Measurements from ENCODE around the gene FOXN3.
A peak's percentile ranks its signal among the peaks of the same experiment; 100 is the strongest.

The FOXN3 gene

DNA sequence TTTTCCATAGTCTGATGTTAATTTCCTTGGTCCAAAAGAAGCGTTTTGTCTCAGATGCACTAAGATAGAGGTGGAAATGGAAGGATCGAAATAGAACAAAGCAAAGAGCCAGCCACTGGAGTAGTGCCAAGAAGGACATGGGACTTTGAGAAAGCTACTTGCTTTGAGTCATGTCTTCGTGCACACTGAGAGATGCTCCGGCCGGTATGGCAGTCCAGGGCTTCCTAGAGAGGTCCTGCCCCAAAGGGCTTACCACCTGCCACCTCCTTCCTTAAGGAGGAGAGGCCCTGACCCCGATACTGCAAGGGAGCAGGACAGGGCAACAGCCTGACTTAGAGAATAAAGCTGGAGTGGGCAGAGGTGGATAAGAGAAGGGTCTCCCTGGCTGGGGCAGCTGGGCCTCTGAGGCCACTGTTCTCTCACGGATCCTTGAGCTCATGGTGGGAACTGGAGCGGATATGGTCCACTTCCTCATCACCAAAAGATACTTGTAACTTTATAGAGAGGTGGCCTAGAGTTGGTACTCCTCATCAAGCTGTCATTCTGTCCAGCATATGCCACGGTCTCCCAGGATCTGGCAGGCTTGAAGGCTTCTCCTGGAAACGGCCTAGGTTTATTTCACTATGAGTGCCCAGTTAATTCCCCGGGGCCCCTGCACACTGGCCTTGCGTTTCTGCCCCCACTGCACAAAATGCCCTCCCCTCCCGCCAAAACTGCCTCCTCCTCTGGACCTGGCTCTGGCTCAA is 57.4 kb downstream of the FOXN3 start:
- DNase-seq: no peak

GRCh38 chr14:89357655-89358297 is 59.3 kb downstream of the FOXN3 start:
- DNase-seq: no peak

GRCh38 chr14:89356927-89357326 is 60.1 kb downstream of the FOXN3 start:
- no peak for DNase-seq

GRCh38 chr14:89356496-89356895 is 60.5 kb downstream of the FOXN3 start:
- no peak for DNase-seq

- no peak for DNase-seq
These were observed 63.3 kb downstream of the FOXN3 start for GRCh38 chr14:89353766-89354113.

- no peak for DNase-seq
These were observed 63.9 kb downstream of the FOXN3 start for GRCh38 chr14:89352976-89353765.

GRCh38 chr14:89351516-89352404 is 65.3 kb downstream of the FOXN3 start:
- no peak for DNase-seq

GRCh38 chr14:89351221-89351515 is 65.9 kb downstream of the FOXN3 start:
- no peak for DNase-seq

GRCh38 chr14:89350152-89350551 is 66.9 kb downstream of the FOXN3 start:
- DNase-seq: no peak

DNA sequence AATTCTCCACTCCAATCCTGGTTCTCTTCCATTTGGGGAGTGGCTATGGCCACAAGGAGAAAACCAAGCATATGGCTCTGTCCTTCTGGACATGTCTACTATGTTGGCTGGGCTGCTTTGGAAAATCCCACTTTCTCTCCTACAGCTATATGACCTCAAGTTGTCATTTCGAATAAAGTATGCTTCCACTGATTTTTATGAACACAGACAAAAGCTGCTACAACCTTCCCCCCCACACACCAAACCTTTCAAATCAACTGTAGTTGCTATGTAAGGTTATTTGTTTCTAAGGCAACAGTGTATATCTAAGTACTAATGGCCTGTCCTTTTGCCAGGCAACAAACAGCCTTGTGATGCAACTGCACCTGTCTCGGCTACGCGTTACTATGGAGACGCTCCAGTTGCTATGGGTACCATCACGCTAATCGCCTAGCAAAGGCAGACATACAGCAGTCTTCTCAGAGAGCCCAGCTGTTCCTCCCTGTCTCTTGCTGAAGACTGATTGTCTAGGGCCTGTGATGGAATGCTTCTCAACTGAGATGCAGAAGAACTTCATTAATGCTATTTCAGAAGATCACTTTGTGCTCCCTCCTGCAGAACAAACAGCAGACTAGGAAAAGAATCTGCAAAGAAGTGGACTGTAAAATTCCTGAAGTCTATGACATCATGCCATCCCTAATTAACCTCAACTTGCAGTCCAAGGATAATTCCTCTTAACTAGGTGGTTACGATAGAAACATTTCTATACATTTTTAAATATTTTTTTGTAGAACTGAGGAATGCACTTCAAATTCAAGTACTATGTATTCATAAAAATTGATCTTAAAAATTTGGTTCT is 67.6 kb downstream of the FOXN3 start:
- DNase-seq: peak in 1 of 2 donors; percentile 68

DNA sequence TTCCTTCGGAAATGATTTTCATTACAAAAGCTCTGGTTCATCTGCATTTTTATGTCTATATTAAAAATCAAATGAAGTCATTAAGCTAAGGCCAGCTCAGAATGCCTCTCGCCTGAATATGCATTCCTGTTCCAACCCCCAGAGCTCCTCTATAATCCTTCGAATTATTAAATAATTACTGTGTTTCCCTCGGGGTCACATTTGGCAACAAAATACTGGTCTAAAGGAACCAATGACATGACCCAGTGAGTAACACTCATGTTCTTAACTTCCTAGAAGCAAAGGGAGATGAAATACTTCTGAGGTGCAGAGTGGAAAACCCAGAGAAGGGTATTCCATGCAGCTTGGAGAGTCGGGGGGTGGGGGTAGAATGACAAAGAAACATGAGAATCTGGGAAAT is 68.3 kb downstream of the FOXN3 start:
- no peak for DNase-seq

- no peak for DNase-seq
These were observed 69.1 kb downstream of the FOXN3 start for GRCh38 chr14:89347885-89348284.

DNA sequence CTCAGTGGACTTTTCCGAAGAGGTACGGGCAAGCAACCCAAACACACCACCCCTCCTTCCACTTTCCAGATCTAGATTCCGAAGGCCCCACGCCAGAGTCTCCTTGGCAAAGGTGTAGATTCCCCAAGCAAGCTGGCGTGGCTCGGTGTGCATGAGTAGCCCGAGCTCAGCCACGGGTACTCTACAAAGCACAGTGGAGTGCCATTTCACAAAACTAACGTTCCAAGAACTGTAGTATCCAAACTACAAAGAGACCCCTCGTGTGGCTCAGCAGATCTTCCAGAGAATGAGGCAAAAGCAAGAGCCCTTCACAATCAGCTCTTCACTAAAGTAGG is 72.1 kb downstream of the FOXN3 start:
- DNase-seq: no peak

DNA sequence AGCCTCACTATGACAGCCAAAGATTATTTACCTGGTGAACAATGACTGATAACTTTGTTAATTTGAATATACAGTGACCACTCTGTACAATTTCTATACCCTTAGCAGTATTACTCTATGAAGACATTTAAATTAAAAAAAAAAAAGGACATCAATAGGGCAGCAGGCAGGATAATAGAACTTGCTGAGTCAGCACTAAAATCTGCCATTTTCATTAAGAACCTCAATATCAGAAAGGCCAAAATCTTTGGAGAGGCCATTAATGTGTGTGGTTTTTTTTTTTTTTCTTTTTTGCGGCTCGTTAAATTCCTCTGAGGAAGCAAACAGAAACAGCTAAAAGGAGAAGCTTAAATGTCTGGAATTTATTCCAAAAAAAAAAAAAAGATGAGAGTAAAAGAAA is 73.7 kb downstream of the FOXN3 start:
- DNase-seq: no peak

DNA sequence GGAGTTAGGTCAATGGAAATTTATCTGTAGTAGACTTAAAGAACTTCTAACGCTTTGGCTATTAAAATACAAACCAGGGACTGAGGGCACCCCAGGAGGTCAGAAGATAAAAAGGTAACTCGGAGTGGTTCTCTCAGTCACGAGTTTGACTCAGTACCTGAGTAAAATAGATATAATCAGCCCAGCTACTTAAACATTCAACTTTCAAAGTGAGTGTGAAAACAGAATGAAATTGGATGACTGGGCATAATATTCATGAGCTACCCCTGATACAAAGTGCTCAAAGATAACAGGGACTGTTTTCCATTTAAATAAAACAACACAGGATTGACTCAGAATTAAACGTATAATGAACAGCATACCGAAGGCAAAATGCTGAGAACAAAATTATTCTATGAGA is 75.0 kb downstream of the FOXN3 start:
- DNase-seq: no peak

GRCh38 chr14:89340200-89341181 is 76.5 kb downstream of the FOXN3 start:
- no peak for DNase-seq

DNA sequence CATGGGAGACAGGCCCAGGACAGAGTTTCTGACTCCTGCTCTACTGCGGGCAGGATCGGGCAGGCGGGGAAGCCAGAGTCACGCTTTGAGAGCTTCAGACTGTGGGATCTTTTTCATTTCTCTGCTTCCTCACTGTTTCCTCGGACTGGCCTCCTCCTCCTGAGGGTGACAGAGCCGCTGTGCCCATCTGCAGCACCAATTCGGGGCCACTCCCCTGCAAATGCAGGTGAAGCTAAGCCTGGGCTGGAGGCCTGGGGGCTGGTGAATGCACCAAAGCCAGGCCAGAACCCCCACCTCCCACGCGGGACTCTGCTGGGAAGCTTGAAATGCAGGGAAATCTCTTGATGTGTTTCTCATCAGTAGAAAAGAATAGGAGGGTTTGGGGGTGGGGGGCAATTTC is 77.5 kb downstream of the FOXN3 start:
- DNase-seq: no peak

DNA sequence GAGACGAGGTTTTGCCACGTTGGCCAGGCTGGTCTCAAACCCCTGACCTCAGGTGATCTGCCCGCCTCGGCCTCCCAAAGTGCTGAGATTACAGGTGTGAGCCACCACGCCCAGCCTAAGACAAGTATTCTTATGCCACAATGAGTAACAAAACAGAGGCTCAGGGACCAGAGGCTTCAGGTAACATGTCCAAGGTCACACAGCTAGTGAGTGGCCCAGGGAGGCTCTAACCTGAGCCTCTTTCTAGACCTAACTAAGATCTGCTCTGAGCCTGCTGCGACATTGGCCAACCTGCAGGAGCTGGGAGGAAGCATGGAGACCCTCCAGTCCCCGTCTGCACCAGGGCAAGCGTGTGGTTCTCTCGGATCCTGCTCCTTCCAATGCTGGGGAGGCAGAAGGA is 77.9 kb downstream of the FOXN3 start:
- no peak for DNase-seq

DNA sequence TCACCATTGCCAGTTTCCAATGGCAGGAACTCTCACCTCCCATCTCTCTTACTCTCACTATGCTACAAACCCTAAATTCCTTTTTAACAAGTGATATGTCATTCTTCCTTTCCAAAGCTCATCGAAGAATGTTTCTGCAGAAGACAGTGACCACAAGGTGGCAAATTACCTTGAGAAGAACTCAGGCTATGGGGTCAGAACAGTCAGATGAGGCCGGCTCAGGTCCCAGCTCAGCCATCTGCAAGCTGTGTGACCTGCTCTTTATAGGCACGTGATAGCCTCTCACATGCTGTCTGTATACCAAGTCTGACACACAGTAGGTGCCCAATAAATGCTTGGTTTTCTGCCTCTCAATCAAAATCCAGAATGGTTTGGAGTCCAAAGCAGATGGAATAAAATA is 80.7 kb downstream of the FOXN3 start:
- no peak for DNase-seq

- no peak for DNase-seq
These were observed 85.0 kb downstream of the FOXN3 start for GRCh38 chr14:89332031-89332430.

DNA sequence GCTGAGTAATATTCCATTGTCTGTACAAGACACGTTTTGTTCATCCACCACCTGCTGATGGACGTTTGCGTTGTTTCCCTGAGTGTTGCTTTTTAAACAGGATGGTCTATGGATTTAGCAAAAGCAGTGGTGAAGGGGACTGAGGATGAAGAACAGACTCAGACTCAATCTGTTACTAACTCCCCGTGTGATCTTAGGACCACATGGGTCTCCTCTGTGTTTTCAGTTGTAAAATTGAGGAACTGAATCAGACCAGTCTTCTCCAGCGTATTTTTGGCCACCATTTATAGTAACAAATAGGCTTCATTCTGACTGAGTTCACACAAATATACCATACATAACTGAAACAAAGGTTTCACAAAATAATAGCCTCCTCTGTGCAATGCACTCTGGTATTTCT is 85.6 kb downstream of the FOXN3 start:
- DNase-seq: no peak
